Measurements from ENCODE around the gene SSTR3.

DNA sequence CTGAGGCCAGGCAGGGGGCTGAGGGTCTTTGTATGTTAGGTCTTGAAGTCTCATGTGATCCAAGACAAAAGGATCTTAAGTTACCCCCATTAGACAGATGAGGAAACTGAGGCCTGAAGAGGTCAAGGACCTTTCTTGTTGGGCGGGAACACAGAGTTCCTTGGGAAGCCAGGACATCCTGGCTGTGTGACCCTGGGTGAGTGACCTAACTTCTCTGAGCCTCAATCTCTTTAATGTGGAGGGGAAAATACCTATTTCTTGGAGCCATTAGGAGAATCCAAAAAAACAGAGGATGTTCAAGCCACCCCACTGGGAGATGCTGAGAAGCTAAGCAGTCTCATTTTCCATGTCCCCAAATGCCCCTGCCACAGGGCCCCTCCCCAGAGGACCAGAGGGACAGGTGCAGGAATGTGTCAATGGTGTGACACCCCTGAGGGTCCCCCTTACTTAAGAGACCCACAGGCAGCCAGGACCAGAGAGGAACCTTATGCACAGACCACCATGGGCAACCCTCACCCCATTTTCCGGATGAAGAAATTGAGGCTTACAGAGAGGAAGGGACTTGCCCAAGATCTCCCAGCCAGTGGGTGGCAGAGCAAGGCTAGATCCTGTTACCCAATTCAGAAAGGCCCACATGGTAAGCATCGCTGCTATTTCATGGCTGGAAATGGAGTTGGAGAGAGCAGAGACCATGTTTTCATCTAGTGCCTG, 23.8 kb upstream of the SSTR3 start:
- TF ChIP-seq, protein P1, sequence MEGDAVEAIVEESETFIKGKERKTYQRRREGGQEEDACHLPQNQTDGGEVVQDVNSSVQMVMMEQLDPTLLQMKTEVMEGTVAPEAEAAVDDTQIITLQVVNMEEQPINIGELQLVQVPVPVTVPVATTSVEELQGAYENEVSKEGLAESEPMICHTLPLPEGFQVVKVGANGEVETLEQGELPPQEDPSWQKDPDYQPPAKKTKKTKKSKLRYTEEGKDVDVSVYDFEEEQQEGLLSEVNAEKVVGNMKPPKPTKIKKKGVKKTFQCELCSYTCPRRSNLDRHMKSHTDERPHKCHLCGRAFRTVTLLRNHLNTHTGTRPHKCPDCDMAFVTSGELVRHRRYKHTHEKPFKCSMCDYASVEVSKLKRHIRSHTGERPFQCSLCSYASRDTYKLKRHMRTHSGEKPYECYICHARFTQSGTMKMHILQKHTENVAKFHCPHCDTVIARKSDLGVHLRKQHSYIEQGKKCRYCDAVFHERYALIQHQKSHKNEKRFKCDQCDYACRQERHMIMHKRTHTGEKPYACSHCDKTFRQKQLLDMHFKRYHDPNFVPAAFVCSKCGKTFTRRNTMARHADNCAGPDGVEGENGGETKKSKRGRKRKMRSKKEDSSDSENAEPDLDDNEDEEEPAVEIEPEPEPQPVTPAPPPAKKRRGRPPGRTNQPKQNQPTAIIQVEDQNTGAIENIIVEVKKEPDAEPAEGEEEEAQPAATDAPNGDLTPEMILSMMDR (conservative IDR thresholded peaks at IDR 0.05), result no peak
- no peak for TF ChIP-seq ZFX (IDR thresholded peaks at IDR 0.05)
